ENCODE results near the gene MEI1. TPM values are rescaled to one million over a fixed set of nuclear protein-coding genes. Genes with fewer than 3 reads are reported as not detected.

The MEI1 gene
- total and polyA plus RNA-seq, 2 of the 4 experiments (the other 2 are of a cell fraction), result 0.90 to 2.6 TPM

GRCh38 chr22:41745968-41746367 lies 46.7 kb downstream of the MEI1 start:
- ATAC-seq (ENCODE audit: low read depth) (no peak), DNase-seq (no peak)
- H4K91ac ChIP-seq (ENCODE audit: insufficient read depth, low read depth, low read length), result no peak overlapping the region
- WGBS, 2 experiments (ENCODE audit: extremely low coverage in 2 of 2, insufficient read length in 1 of 2), result no CpG with 5 or more reads among the region's 3 CpGs
- no peak overlapping the region for H3K4me3 ChIP-seq (ENCODE audit: insufficient read depth, low read depth, low read length)
- in situ Hi-C loops (cut with MboI; ENCODE audit: low sequenced_read_pairs), result no loop called here
- H3K4me1 ChIP-seq (ENCODE audit: control insufficient read depth, insufficient read depth, low read length), result no peaks in the 10 kb centered on the region; the same call in 1 of the 2 replicates
- H4K5ac ChIP-seq (ENCODE audit: low read depth, low read length), result no peak overlapping the region
- H2AK9ac ChIP-seq (replicated peaks; ENCODE audit: low read depth, low read length, poor library complexity), result no peak overlapping the region
- ChIA-PET CTCF (interaction anchor here (1.4 to 2.6 kb wide), 5 partner anchors 10 to 195 kb away, joined by 7 to 16 read pairs (median 8); no protein-coding TSS in a partner anchor), POLR2A (ENCODE audit: unreplicated experiment) (no interaction called here)
- peaks cover 28% of the 10 kb centered on the region for H3K27me3 ChIP-seq (ENCODE audit: control insufficient read depth, insufficient read depth, low read length)
- BruUV-seq (replicated peaks), result no TSS peak
- no peaks in the 10 kb centered on the region for H3K9me3 ChIP-seq (ENCODE audit: control insufficient read depth, insufficient read depth, low read length)
- H3K9ac ChIP-seq (ENCODE audit: low read depth, low read length), result no peak overlapping the region
- no peak overlapping the region for H2BK120ac ChIP-seq (ENCODE audit: low read depth, low read length)
- H3K23ac ChIP-seq (ENCODE audit: low read depth, low read length), result no peak overlapping the region
- dilution Hi-C loops (cut with HindIII; ENCODE audit: low sequenced_read_pairs, unreplicated experiment), result no loop called here
- H2BK15ac ChIP-seq (ENCODE audit: low read depth, low read length), result no peak overlapping the region
- no peaks in the 10 kb centered on the region for H3K9me1 ChIP-seq (ENCODE audit: insufficient read depth, low read length)
- H3K36me3 ChIP-seq (ENCODE audit: control insufficient read depth, insufficient read depth, low read length), result no peaks in the 10 kb centered on the region
- H3K56ac ChIP-seq (ENCODE audit: extremely low read depth, insufficient read depth, low read length), result no peak overlapping the region
- no peak overlapping the region for H3K4me2 ChIP-seq (ENCODE audit: low read depth, low read length)
- intact Hi-C loops (cut with micrococcal nuclease), result loop anchor here (1.0 to 10.0 kb wide), 3 partner anchors 49 to 195 kb away; no protein-coding TSS in a partner anchor
- no peak overlapping the region for H3K14ac ChIP-seq (replicated peaks; ENCODE audit: low read depth, low read length)
- no peak overlapping the region for H2AK5ac ChIP-seq (ENCODE audit: low read depth, low read length)
- H3K27ac ChIP-seq (ENCODE audit: insufficient read depth, low read length), result no peak overlapping the region
- H3K4ac ChIP-seq (ENCODE audit: low read depth, low read length), result no peak overlapping the region
- no peak overlapping the region for H2BK20ac ChIP-seq (ENCODE audit: low read depth, low read length)
- no peaks in the 10 kb centered on the region; the same call in 1 of the 2 replicates for H4K20me1 ChIP-seq (ENCODE audit: insufficient read depth, low read length)
- no peak overlapping the region for H3K18ac ChIP-seq (ENCODE audit: low read depth, low read length)
- no peaks in the 10 kb centered on the region for H3K79me1 ChIP-seq (ENCODE audit: low read depth in 1 of 2, low read length in 2 of 2)
- no peak overlapping the region for H2AFZ ChIP-seq (replicated peaks; ENCODE audit: low read length, poor library complexity)
- H2BK5ac ChIP-seq (ENCODE audit: low read depth, low read length, poor library complexity, severe bottlenecking), result no peak overlapping the region
- H4K8ac ChIP-seq (ENCODE audit: low read depth in 2 of 2, low read length in 2 of 2), result no peak overlapping the region
- TF ChIP-seq FOS (IDR thresholded peaks at IDR 0.05; ENCODE audit: low read depth, low read length), result no peak
- TF ChIP-seq RFX5 (IDR thresholded peaks at IDR 0.05; ENCODE audit: low read depth, low read length), result no peak
- no peak for TF ChIP-seq NFE2L2 (IDR thresholded peaks at IDR 0.05; ENCODE audit: low read depth, low read length)
- TF ChIP-seq CTCF (conservative IDR thresholded peaks at IDR 0.05; ENCODE audit: low read depth, low read length), result no peak
- no peak for TF ChIP-seq USF2 (IDR thresholded peaks at IDR 0.05; ENCODE audit: low read depth, low read length)
- TF ChIP-seq MAFK (IDR thresholded peaks at IDR 0.05; ENCODE audit: low read depth, low read length), result no peak
- TF ChIP-seq CHD1 (IDR thresholded peaks at IDR 0.05; ENCODE audit: low read depth, low read length), result no peak
- TF ChIP-seq MAZ (IDR thresholded peaks at IDR 0.05; ENCODE audit: borderline replicate concordance, low read depth, low read length), result no peak
- no peak for TF ChIP-seq ELK1 (IDR thresholded peaks at IDR 0.05; ENCODE audit: borderline replicate concordance, low read depth, low read length)
- TF ChIP-seq POLR2A (IDR thresholded peaks at IDR 0.05; ENCODE audit: low read depth, low read length), result no peak
- no peak for TF ChIP-seq RAD21 (IDR thresholded peaks at IDR 0.05; ENCODE audit: low read length)
- TF ChIP-seq RCOR1 (IDR thresholded peaks at IDR 0.05; ENCODE audit: insufficient replicate concordance, low read length), result no peak
- TF ChIP-seq CEBPB (IDR thresholded peaks at IDR 0.05; ENCODE audit: low read depth, low read length), result no peak
- no peak for TF ChIP-seq BHLHE40 (IDR thresholded peaks at IDR 0.05; ENCODE audit: low read depth, low read length)
- no peak for TF ChIP-seq SMC3 (IDR thresholded peaks at IDR 0.05; ENCODE audit: low read depth, low read length)
- TF ChIP-seq MXI1 (IDR thresholded peaks at IDR 0.05; ENCODE audit: borderline replicate concordance, low read depth, low read length), result no peak
